ENCODE data around the gene UNC93B1.
"Not testable (repeated sequence)": the region's sequence is repeated elsewhere in the genome, so short reads cannot be mapped to it uniquely, and the experiment has no call there.

Gene UNC93B1

GRCh38 chr11:68008381-68009337 lies 4.8 kb upstream of the UNC93B1 start:
- no peak for DNase-seq

GRCh38 chr11:68007498-68008380 lies 3.8 kb upstream of the UNC93B1 start:
- DNase-seq = no peak

DNA sequence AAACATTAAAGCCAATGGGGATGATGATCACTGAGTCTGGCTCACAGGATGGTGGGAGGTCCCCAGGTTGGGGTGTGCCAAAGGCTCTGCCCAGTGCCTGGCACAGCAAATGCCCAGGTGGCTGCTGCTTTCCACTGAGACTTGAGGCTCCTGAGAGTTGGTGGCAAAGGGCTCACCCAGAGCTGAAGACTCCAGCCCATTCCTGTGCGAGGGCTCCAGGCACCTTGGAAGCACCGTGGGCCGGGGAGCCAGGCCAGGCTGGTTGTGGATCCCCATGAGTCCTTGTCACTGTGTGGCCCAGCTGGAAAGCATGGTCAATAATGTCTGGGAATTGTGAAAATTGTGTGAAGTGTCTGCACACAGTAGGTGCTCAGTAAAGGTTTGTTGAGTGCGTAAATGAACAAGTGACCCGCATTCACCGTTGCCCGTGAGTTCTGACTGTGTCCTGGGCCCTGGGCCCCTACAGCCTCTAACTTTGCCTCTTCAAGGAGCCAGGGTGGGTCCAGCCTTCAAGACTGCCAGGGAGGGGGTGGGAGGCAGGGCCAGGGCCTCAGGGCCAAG lies 2.8 kb upstream of the UNC93B1 start:
- no peak for DNase-seq

DNA sequence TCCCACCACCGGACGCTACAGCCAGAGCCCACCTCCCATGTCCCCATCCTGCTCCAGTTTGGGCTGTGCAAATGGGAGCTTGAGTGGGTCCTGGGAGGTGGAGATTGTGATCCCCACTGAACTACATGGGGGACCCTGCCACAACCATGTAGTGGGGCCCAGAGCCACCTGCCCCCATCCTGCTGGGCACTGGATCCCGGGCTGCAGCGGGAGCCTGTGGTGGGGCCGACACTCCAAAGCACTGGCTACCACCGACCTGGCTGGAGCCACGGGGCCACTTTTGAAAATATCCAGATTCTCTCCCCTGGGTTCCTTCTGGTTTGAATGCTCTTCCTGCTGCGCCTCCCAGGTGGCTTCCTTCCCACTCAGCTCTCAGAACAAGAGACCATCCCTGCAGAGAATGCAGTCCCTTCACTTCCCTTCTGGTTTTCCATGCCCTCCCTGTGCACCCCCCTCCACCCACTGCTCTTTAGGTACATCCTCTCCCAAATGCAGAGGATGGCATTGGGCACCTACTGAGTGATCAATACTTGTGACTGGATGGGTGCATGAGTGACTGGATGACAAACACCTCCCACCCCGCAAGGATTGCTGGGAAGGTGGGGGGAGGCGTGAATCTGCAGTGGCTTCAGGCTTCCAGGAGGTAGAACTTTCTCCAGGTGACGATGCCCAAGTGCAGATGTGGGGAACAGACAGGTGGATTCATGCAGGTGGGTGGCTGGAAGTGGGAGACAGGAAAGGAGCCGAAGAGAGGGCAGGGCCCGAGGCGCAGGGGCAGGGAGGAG lies 846 bp upstream of the UNC93B1 start:
- DNase-seq = no peak

GRCh38 chr11:68002938-68003845 lies 705 bp downstream of the UNC93B1 start:
- peak; percentile 17 for DNase-seq

DNA sequence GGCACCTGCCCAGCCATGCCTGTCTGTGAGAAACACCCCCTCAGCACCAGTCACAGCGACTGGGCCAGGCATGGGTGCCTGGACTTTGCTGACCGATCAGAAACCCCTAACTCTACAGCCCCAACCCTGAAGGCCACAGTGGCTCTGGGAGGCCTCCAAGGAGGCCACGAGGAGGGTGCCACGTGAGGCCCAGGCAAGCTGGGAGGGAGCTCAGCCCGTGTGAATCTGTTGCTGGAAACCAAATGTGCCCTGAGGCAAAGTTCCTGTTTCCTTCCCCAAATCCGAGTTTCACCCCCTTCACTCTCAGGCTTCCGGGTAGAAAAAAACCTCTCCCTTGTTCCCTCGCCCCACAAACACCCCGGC lies 1.3 kb downstream of the UNC93B1 start:
- DNase-seq = no peak

DNA sequence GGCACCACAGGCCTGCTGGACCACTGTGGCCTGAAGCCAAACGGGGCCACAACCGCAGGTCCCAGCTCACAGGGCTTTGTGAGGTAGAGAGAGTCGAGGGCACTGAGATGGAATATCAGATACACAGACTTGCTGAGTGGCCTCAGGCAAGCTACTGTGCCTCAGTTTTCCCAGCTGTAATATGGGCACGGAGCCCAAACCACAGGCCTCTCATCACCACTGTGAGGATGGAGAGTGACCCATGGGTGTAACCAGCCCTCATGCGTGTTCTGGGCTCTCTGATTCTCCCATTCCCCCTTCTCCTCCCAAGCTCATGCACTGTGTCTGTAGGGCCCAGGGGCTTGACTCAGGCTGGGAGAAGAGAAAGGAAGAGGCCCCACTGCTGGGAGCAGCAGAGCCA lies 4.2 kb downstream of the UNC93B1 start:
- DNase-seq = no peak

DNA sequence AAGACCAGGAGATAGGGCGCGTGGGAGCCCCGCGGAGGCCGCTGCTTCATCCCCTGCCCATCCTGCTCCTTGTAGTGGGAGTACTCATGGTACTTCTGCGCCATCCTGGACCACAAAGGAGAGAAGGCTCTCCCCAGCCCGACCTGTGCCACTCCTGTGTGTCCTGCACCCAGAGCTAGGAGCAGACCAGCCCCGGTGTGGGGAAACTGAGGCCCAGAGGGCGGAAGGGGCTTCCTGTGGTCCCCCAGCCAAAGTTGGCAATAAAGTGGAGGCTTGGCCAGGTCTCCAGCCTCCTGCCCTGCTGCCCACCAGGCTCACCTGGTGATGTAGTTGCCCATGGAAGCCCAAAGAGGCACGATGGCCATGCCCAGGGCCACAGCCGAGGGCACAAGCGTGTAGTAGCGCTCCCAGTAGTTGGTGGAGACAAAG lies 4.7 kb downstream of the UNC93B1 start:
- no peak for DNase-seq

- DNase-seq = no peak
Observed at GRCh38 chr11:67998150-67999045, 5.5 kb downstream of the UNC93B1 start.

- DNase-seq = no peak
Observed at GRCh38 chr11:67997475-67997921, 6.4 kb downstream of the UNC93B1 start.

GRCh38 chr11:67996622-67997474 lies 7.0 kb downstream of the UNC93B1 start:
- DNase-seq = no peak

- DNase-seq = no peak
Observed at GRCh38 chr11:67996051-67996450, 7.8 kb downstream of the UNC93B1 start.

DNA sequence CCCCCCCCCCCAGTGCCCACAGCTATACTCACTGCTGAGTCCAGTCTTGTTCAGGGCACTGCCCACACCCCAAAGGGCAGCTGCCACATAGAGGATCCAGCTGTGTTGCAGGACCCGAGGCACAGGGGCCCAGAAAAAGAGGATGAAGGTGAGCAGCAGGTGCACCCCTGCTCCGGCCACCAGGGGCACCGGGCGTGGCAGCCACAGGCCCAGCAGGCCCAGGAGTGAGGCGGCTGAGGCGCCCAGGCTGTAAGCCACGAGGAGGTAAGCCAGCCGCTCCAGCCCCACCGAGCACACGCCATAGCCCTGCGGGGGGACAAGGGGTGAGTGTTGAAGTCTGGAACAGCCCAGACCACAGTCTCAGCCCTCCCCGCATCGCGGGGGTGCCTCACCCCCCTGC lies 8.3 kb downstream of the UNC93B1 start:
- DNase-seq = not testable (repeated sequence)

- not testable (repeated sequence) for DNase-seq
Observed at GRCh38 chr11:67995129-67995528, 8.8 kb downstream of the UNC93B1 start.

DNA sequence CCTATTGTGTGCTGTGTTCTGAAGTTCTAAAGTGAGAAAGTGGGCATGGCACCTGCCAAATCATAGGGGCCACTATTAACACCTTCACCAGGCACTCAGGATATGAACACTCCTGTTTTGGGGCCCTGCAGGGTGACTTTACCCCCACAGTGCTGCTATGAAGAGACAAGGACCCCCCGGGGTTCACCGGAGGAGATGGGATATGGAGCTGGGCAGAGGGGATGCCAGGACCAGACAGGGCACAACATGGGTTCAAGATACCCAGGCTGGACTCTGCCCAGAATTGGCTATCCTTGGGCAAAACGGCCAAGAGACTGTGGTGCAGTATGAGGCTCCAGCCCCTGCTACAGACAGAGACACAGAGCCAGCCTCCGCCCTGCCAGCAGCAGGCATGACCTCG lies 9.5 kb downstream of the UNC93B1 start:
- not testable (repeated sequence) for DNase-seq

DNA sequence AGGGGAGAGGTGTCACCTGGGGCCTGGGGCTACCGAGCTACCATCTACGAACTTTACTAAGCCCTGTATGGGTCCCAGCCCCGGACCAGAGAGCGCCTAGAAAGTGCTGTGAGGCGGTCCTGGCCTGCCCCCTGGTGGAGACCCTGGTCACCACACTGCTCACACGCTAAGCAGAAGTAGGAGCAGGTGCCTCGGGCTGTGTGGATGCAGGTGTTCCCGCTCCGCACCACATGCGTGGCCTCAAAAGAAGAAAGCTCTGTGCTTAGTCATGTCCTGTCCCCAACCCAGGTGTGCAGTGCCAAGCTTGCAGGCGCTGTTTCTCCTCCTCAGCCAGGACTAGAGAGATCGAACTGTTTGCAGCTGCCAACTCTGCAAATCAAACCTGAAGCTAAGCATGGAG lies 10.1 kb downstream of the UNC93B1 start:
- DNase-seq = peak; percentile 21

DNA sequence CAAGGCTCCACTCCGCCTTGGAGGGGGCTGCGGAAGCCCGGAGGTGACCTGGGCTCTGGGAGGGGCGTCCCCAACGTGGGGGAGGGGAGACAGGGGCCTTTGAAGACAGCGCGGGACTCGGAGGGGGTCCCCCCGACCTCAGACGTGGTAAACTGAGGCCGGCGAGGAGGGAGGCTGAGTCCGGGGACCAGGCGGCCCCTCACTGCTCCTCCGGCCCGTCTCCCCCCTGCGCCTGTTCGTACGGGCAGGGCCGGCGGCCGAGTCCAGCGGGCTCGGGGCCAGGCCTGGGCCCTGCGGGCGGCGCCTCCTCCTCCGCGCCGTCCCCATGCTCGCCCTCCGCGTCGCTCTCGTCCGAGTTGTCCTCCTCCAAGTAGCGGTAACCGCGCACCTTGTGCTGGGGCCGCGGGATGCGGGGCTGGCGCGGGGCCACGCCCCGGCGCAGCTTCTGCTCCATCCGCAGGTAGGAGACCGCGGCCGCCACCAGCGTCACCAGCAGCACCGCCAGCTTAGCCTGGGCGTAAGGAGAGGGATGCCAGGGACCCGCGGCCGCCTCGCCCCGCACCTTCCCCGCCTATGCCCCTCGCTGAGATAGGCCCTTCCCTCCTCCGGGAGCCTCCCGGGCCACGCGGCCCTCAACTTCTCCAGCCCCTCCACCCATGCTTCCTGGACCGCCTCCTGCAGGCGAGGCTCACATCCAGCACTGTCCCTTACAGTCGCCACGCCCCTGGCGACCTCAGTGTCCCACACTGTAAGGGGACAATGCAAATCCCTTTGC lies 12.4 kb downstream of the UNC93B1 start:
- DNase-seq = not testable (repeated sequence)

Data from DMS79 treated with DMSO at 0.1 percent for 48 hours (cell line).